Upper lobe of left lung (tissue), 6 donors: ENCODE results near the gene CSGALNACT2. TPM values are rescaled to one million over a fixed set of nuclear protein-coding genes. Genes with fewer than 3 reads are reported as not detected.
"Not testable (repeated sequence)": the region's sequence is repeated elsewhere in the genome, so short reads cannot be mapped to it uniquely, and the experiment has no call there.

Experiments used
- ATAC-seq, 2 donors: fragments of 200-7000 bp; cut with Tn5 transposase; one replicate each; pipeline ENCODE4 v1.9.1; 2022; ENCODE audit warnings: mild to moderate bottlenecking in 2 of 2, moderate library complexity in 2 of 2; ENCODE audit not compliant: low FRiP score in 2 of 2
- DNase-seq, 2 donors: peaks; one replicate each; pipeline ENCODE4 v3.0.0-alpha.2; 2019 to 2020
- H3K27ac ChIP-seq, 4 donors: fragments of 200-600 bp; sonication (generic); one replicate each; pipeline ENCODE4 v1.5.1; 2016 to 2019
- H3K27me3 ChIP-seq, 4 donors: fragments of 200-600 bp; sonication (generic); one replicate each; pipeline ENCODE4 v1.5.1; 2017 to 2019
- H3K36me3 ChIP-seq, 4 donors: fragments of 200-600 bp; sonication (generic); one replicate each; pipeline ENCODE4 v1.5.1; 2016 to 2019
- H3K4me1 ChIP-seq, 4 donors: fragments of 200-600 bp; sonication (generic); one replicate each; pipeline ENCODE4 v1.5.1; 2018 to 2019
- H3K4me3 ChIP-seq, 4 donors: fragments of 200-600 bp; sonication (generic); one replicate each; pipeline ENCODE4 v1.5.1; 2017 to 2019; ENCODE audit warnings: mild to moderate bottlenecking in 2 of 4, moderate library complexity in 1 of 4
- H3K9me3 ChIP-seq, 4 donors: fragments of 200-600 bp; sonication (generic); one replicate each; pipeline ENCODE4 v1.5.1; 2018 to 2019
- EP300 ChIP-seq, 4 donors: sonication (generic); formaldehyde crosslinking; IDR thresholded peaks; one replicate each; pipeline ENCODE4 v1.5.1; 2017; ENCODE audit warnings: antibody characterized with exemption in 4 of 4, control low read depth in 2 of 4
- POLR2A ChIP-seq, 4 donors: fragments of 450-650 bp; IDR thresholded peaks; one replicate each; pipeline ENCODE4 v1.5.1; 2016 to 2017; ENCODE audit warnings: antibody characterized with exemption in 4 of 4, mild to moderate bottlenecking in 2 of 4
- POLR2AphosphoS5 ChIP-seq, 2 donors: sonication (generic); formaldehyde crosslinking; IDR thresholded peaks; one replicate each; pipeline ENCODE4 v1.5.1; 2017; ENCODE audit warnings: antibody characterized with exemption in 2 of 2
- WGBS, 2 donors: methylation state at CpG; one replicate each; pipeline ENCODE4 v1.1.5; 2017 to 2018; 5-methylcytosine and 5-hydroxymethylcytosine counted together
- total RNA-seq, 6 donors: library from RNA; depleted of rRNA in 4 of 6; stranded (reverse); fragments of >200 nt in 4 of 6; gene quantifications; one replicate each; pipeline versions ENCODE4 v1.1.0 to v1.2.1, GENCODE V29; 2016 to 2021
- TF ChIP-seq, protein P1 (sequence below), 6 experiments: fragments of 450-650 bp in 4 of 6; fragments of 200-600 bp in 2 of 6; sonication (generic) in 2 of 6; IDR thresholded peaks; one replicate each; pipeline ENCODE4 v1.5.1; 2016 to 2019; ENCODE audit warnings: antibody characterized with exemption in 6 of 6
- donor health status: DM: no; HTN: no; CAD: no; lungs with moderate emphysema.
- donor health status: DM: no; HTN: yes; CAD: no; lungs with severe emphysema.

The CSGALNACT2 gene
- total RNA-seq, 6 donors from 2014 or later, result 30.5 to 47.1 (median 35.1) TPM

DNA sequence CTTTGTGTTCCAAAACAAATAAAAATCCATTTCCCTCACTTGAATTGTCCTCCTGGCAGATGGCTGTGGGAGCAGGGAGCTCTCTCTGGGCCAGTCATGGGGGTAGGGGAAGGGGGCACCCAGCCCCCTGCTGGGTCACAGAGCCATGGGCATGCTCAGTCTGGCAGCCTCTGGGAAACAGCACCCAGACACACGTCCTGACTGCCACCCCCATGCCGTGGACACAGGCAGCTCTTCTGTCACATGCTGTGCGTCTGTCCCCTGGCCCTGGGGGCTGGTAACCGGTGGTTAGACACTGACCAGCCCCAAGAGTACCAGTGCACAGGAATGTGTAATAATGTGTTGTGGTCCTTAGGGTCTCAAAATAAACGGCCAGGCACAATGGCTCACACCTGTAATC, 81.6 kb downstream of the CSGALNACT2 start:
- no peak overlapping the region for H3K4me3 ChIP-seq
- no peaks in the 10 kb centered on the region for H3K27me3 ChIP-seq
- TF ChIP-seq POLR2A (IDR thresholded peaks at IDR 0.05) (no peak), POLR2AphosphoS5 (IDR thresholded peaks at IDR 0.05) (no peak), EP300 (IDR thresholded peaks at IDR 0.05) (no peak)
- TF ChIP-seq, protein P1, sequence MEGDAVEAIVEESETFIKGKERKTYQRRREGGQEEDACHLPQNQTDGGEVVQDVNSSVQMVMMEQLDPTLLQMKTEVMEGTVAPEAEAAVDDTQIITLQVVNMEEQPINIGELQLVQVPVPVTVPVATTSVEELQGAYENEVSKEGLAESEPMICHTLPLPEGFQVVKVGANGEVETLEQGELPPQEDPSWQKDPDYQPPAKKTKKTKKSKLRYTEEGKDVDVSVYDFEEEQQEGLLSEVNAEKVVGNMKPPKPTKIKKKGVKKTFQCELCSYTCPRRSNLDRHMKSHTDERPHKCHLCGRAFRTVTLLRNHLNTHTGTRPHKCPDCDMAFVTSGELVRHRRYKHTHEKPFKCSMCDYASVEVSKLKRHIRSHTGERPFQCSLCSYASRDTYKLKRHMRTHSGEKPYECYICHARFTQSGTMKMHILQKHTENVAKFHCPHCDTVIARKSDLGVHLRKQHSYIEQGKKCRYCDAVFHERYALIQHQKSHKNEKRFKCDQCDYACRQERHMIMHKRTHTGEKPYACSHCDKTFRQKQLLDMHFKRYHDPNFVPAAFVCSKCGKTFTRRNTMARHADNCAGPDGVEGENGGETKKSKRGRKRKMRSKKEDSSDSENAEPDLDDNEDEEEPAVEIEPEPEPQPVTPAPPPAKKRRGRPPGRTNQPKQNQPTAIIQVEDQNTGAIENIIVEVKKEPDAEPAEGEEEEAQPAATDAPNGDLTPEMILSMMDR (IDR thresholded peaks at IDR 0.05), result no peak

DNA sequence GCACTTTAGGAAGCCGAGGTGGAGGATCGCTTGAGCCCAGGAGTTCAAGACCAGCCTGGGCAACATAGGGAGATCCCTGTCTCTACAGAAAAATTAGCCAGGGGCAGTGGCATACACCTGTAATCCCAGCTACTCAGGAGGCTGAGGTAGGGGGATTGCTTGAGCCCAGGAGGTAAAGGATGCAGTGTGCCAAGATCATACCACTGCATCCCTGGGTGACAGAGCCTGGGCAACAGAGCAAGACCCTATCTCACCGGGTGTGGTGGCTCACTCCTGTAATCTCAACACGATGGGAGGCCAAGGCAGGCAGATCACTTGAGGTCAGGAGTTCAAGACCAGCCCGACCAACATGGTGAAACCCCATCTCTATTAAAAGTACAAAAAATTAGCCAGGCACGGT, 82.0 kb downstream of the CSGALNACT2 start:
- not testable (repeated sequence) for H3K4me3 ChIP-seq, ATAC-seq, DNase-seq, H3K27me3 ChIP-seq, H3K36me3 ChIP-seq, H3K4me1 ChIP-seq, H3K9me3 ChIP-seq, H3K27ac ChIP-seq
- WGBS, 2 donors, result 76 to 77% methylated on average over 4 to 6 of the region's 6 CpGs

More for the DNA sequence above, 81.6 kb downstream of the CSGALNACT2 start:
- no peaks in the 10 kb centered on the region for H3K4me1 ChIP-seq
- H3K9me3 ChIP-seq, result no peaks in the 10 kb centered on the region
- H3K36me3 ChIP-seq, result no peaks in the 10 kb centered on the region
- ATAC-seq, result no peak
- no peak for DNase-seq
- no peak overlapping the region for H3K27ac ChIP-seq
- WGBS, 2 donors, result 82% methylated on average over 5 of the region's 5 CpGs; no CpG with 5 or more reads in 1 of the 2 donors

DNA sequence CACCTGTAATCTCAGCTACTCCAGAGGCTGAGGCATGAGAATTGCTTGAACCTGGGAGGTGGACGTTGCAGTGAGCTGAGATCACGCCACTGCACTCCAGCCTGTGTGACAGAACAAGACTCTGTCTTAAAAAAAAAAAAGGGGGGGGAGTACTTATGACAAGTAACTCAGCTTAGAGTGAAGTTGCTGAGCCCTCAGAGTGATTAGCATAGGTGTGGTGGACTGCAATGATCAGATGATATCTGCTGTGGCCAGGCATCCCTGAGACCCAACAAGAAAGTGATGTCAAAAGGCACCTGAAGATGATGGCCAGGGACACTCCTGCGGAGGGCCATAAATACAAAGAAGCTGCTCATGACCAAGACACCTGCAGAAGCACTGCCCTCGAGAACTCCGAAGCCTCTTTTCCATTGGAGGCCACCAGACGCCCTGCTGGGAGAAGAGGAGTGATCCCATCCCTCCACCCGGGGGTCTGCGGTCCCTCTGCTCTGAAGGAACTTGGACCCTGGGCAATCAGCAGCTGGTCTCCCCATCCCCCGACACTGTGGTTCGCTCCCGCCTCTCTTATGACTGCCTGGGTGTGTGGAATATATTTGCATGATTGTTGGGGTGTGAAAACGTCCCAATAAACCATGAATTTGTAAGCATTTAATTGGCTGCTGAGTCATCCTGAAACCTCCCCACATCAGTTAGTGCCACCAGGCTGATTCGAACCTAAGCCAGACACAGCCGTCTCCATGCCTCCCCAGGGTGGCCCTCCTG, 82.6 kb downstream of the CSGALNACT2 start:
- DNase-seq, result no peak
- no peaks in the 10 kb centered on the region for H3K27me3 ChIP-seq
- WGBS, 2 donors, result 67 to 81% methylated on average over 10 to 14 of the region's 14 CpGs
- H3K9me3 ChIP-seq, result no peaks in the 10 kb centered on the region
- no peak overlapping the region for H3K27ac ChIP-seq
- TF ChIP-seq EP300 (IDR thresholded peaks at IDR 0.05), result no peak
- no peak for TF ChIP-seq POLR2AphosphoS5 (IDR thresholded peaks at IDR 0.05)
- TF ChIP-seq POLR2A (IDR thresholded peaks at IDR 0.05), result no peak
- TF ChIP-seq, protein P1 (IDR thresholded peaks at IDR 0.05), result no peak
- H3K4me3 ChIP-seq, result no peak overlapping the region
- no peaks in the 10 kb centered on the region for H3K36me3 ChIP-seq
- ATAC-seq, result no peak
- no peaks in the 10 kb centered on the region for H3K4me1 ChIP-seq

DNA sequence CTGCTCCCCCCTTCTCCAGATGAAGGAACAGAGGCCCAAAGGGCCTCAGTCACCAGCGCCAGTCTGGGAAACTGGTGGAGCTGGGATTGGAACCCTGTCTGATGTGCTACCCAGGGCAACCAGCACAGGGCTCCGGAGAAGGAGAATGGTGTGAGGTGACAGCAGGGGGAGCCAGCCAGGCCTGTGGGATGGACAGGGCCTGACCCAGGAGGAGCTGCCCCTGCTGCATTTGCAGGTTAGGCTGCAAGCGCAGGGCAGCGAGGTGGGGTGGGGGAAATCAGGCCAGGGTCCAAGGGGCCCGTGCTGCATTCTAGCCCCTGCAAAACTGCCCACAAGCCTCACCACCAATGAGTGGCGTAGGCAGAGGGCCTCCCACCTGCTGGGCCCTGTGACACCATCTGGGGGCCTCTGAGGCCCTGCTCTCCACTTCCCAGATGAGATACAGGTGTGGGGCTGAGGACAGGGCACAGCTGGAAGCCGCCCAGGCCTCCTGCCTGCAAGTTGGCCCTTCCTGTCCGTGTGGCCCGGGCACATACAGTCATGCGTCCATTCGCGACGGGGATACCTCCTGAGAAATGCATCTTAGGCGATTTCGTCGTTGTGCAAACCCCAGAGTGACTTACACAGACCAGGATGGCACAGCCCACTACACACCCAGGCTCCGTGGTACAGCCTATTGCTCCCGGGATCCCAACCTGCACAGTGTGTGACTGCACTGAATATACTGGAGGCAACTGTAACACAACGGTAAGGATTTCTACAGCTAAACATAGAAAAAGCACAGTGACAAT, 83.4 kb downstream of the CSGALNACT2 start:
- no peak overlapping the region for H3K27ac ChIP-seq
- DNase-seq (peak in 1 of 2 donors; percentile 57), ATAC-seq (peak in 1 of 2 donors; percentile 17)
- no peak overlapping the region for H3K4me3 ChIP-seq
- WGBS, 2 donors, result 76 to 84% methylated on average over 16 to 18 of the region's 19 CpGs
- H3K27me3 ChIP-seq, result no peaks in the 10 kb centered on the region
- no peaks in the 10 kb centered on the region for H3K4me1 ChIP-seq
- H3K9me3 ChIP-seq, result no peaks in the 10 kb centered on the region
- TF ChIP-seq, protein P1 (IDR thresholded peaks at IDR 0.05), result no peak
- TF ChIP-seq EP300 (IDR thresholded peaks at IDR 0.05), result no peak
- no peak for TF ChIP-seq POLR2AphosphoS5 (IDR thresholded peaks at IDR 0.05)
- TF ChIP-seq POLR2A (IDR thresholded peaks at IDR 0.05), result no peak
- H3K36me3 ChIP-seq, result no peaks in the 10 kb centered on the region

DNA sequence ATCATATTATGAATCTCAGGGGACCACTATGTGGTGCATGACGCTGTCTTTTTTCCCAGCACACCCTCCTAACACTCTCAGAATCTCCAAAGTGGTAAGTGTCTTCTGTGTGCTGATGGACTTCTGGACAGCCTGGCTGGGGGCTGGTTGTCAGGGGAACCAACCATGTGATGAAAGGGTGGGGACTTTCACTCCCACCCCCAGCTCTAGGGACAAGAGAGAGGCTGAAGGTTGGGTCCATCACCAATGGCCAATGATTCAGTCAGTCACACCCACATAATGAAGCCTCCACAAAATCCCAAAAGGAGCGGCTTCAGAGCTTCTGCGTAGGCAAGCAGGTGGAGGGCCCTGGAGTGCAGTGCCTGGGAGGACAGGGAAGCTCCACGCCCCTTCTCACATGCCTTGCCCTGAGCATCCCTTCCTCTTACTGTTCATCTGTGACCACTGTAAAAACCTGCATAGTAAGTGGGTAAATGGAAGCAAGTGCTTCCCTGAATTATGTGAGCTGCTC, 84.0 kb downstream of the CSGALNACT2 start:
- TF ChIP-seq POLR2A (IDR thresholded peaks at IDR 0.05), result no peak
- no peak for TF ChIP-seq POLR2AphosphoS5 (IDR thresholded peaks at IDR 0.05)
- no peak for TF ChIP-seq EP300 (IDR thresholded peaks at IDR 0.05)
- TF ChIP-seq, protein P1 (IDR thresholded peaks at IDR 0.05), result no peak
- DNase-seq (no peak), ATAC-seq (no peak)
- Histone ChIP-seq H3K4me1 (no peaks in the 10 kb centered on the region), H3K36me3 (no peaks in the 10 kb centered on the region), H3K9me3 (no peaks in the 10 kb centered on the region), H3K27me3 (no peaks in the 10 kb centered on the region), H3K27ac (no peak overlapping the region), H3K4me3 (no peak overlapping the region)
- WGBS, 2 donors, result 81 to 91% methylated on average over 4 of the region's 4 CpGs
